Transverse colon (tissue), 4 donors: ENCODE results near the gene ENOX1. TPM values are rescaled to one million over a fixed set of nuclear protein-coding genes. Genes with fewer than 3 reads are reported as not detected.

Experiments
- DNase-seq: peaks from one replicate; pipeline ENCODE4 v3.0.0-alpha.2; 2019
- H3K27ac ChIP-seq, 4 donors: fragments of 200-600 bp; sonication (generic); 2 replicates each; pipeline ENCODE4 v1.5.1; 2016 to 2018; ENCODE audit warnings: inconsistent platforms in 4 of 4
- H3K27me3 ChIP-seq: fragments of 200-600 bp; sonication (generic); 2 replicates; pipeline ENCODE4 v1.5.1; 2017; ENCODE audit warnings: inconsistent platforms
- H3K36me3 ChIP-seq, 4 donors: fragments of 200-600 bp; sonication (generic); 2 replicates each; pipeline ENCODE4 v1.5.1; 2017 to 2019; ENCODE audit warnings: inconsistent platforms in 4 of 4
- H3K4me1 ChIP-seq, 4 donors: fragments of 200-600 bp; sonication (generic); 2 replicates each; pipeline ENCODE4 v1.5.1; 2017 to 2020; ENCODE audit warnings: inconsistent platforms in 4 of 4
- H3K4me3 ChIP-seq, 4 donors: fragments of 200-600 bp; sonication (generic); 1 replicate in 1 of 4; 2 replicates in 3 of 4; pipeline versions ENCODE4 v1.5.1 to v1.6.1; 2017 to 2019; ENCODE audit warnings: inconsistent platforms in 4 of 4
- H3K9me3 ChIP-seq, 2 donors: fragments of 200-600 bp; sonication (generic); 2 replicates each; pipeline ENCODE4 v1.5.1; 2017 to 2019; ENCODE audit warnings: inconsistent platforms in 2 of 2
- EP300 ChIP-seq: sonication (generic); formaldehyde crosslinking; IDR thresholded peaks from one replicate; pipeline ENCODE4 v1.6.1; 2017; ENCODE audit warnings: antibody characterized with exemption, low read depth
- POLR2A ChIP-seq: fragments of 450-650 bp; IDR thresholded peaks from one replicate; pipeline ENCODE4 v1.6.1; 2016; ENCODE audit warnings: antibody characterized with exemption, mild to moderate bottlenecking, moderate library complexity
- POLR2AphosphoS5 ChIP-seq, 3 donors: sonication (generic); formaldehyde crosslinking; IDR thresholded peaks; one replicate each; pipeline ENCODE4 v1.6.1; 2016; ENCODE audit warnings: antibody characterized with exemption in 3 of 3
- WGBS, 2 donors: methylation state at CpG; one replicate each; pipeline ENCODE4 v1.1.5; 2018; ENCODE audit warnings: low coverage in 1 of 2; 5-methylcytosine and 5-hydroxymethylcytosine counted together
- in situ Hi-C, 4 donors: fragments of 200-750 bp; cut with MboI; loops; one replicate each; pipeline versions ENCODE4 v1.15.0 to v1.15.1; 2017; ENCODE audit warnings: low sequenced_read_pairs in 3 of 4, low pct_ligation_motif_present in 1 of 4, low pct_unique_long_range_greater_than_20kb in 1 of 4
- intact Hi-C: fragments of 100-400 bp; cut with DNase I; formaldehyde crosslinking; loops from one replicate; pipeline ENCODE4 v1.15.1; 2023; ENCODE audit warnings: low total_unique reads
- total RNA-seq, 4 donors: library from RNA; depleted of rRNA; stranded (reverse); fragments of >200 nt; gene quantifications; one replicate each; pipeline ENCODE4 v1.1.0, GENCODE V29; 2016
- TF ChIP-seq, protein P1 (sequence below), 5 experiments: fragments of 200-600 bp in 3 of 5; fragments of 450-650 bp in 2 of 5; sonication (generic) in 3 of 5; IDR thresholded peaks; 1 replicate in 2 of 5; 2 replicates in 3 of 5; pipeline ENCODE4 v1.5.1; 2016 to 2017; ENCODE audit warnings: antibody characterized with exemption in 5 of 5, inconsistent platforms in 3 of 5, mild to moderate bottlenecking in 2 of 5, moderate library complexity in 1 of 5

Gene ENOX1
- total RNA-seq, 4 donors from 2014 or later = 1.5 to 6.4 (median 2.2) TPM

DNA sequence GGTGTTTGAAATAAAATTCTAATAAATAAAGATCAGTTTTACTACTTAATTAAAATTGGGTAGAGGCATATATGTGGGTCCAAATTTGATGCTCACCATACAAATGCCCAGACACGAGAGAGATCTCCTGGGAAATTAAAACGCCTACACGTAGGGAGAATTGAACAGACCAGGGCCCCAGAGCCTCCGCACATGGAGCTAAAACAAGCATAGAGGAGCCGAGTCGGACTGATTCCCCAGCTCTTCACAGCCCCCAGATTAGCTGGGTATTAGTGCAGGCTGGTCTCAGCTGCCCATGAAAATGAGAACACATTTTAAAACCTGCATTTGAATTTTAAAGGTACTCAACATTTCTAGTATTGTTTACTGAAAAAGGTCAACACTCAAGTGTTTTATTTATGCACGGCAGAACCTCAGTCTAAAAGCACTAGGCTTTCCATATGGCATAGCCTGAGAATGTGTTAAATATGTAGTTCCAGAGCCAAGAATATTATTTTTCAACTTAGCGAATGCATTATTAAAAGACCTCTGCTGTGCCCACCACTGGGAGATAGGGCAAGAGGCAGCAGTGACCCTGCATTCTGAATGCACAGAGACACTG is 344.8 kb downstream of the ENOX1 start:
- in situ Hi-C loops = no loop called here
- no peaks in the 10 kb centered on the region for H3K9me3 ChIP-seq
- H3K4me1 ChIP-seq = no peaks in the 10 kb centered on the region
- intact Hi-C loops = no loop called here
- 64 to 83% methylated on average over 2 to 8 of the region's 8 CpGs for WGBS, 2 donors
- H3K4me3 ChIP-seq = no peak overlapping the region
- TF ChIP-seq, protein P1, sequence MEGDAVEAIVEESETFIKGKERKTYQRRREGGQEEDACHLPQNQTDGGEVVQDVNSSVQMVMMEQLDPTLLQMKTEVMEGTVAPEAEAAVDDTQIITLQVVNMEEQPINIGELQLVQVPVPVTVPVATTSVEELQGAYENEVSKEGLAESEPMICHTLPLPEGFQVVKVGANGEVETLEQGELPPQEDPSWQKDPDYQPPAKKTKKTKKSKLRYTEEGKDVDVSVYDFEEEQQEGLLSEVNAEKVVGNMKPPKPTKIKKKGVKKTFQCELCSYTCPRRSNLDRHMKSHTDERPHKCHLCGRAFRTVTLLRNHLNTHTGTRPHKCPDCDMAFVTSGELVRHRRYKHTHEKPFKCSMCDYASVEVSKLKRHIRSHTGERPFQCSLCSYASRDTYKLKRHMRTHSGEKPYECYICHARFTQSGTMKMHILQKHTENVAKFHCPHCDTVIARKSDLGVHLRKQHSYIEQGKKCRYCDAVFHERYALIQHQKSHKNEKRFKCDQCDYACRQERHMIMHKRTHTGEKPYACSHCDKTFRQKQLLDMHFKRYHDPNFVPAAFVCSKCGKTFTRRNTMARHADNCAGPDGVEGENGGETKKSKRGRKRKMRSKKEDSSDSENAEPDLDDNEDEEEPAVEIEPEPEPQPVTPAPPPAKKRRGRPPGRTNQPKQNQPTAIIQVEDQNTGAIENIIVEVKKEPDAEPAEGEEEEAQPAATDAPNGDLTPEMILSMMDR (IDR thresholded peaks at IDR 0.05) = no peak
- TF ChIP-seq EP300 (no peak), POLR2AphosphoS5 (IDR thresholded peaks at IDR 0.05) (no peak), POLR2A (no peak)
- H3K27ac ChIP-seq = no peak overlapping the region
- H3K27me3 ChIP-seq = no peaks in the 10 kb centered on the region
- H3K36me3 ChIP-seq = no peaks in the 10 kb centered on the region
- no peak for DNase-seq

DNA sequence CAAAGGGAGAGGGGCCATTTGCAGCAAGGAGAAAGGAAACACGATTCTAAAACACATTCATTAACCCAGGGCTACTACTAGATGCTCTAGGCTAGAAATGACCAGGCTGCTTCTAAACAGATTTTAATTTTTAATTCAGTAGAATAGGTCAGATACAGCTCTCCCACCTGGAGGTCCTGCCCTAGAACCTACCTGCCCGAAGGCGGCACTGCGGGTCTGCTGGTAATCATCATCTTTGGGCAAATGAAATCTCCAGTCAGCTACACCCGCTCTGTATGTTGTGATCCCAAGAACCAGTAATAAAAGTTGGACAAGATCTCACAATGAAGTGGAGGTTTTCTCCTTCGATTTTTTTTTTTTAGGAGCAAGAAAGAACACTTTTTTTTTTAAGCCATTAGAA is 345.3 kb downstream of the ENOX1 start:
- DNase-seq = no peak
- no peaks in the 10 kb centered on the region for H3K36me3 ChIP-seq
- H3K4me3 ChIP-seq = no peak overlapping the region
- WGBS, 2 donors = 65 to 80% methylated on average over 4 to 6 of the region's 6 CpGs
- H3K4me1 ChIP-seq = no peaks in the 10 kb centered on the region
- in situ Hi-C loops (no loop called here), intact Hi-C loops (no loop called here)
- no peaks in the 10 kb centered on the region for H3K9me3 ChIP-seq
- no peak overlapping the region for H3K27ac ChIP-seq
- H3K27me3 ChIP-seq = no peaks in the 10 kb centered on the region
- TF ChIP-seq POLR2AphosphoS5 (IDR thresholded peaks at IDR 0.05) (no peak), POLR2A (no peak), EP300 (no peak)
- TF ChIP-seq, protein P1 (IDR thresholded peaks at IDR 0.05) = no peak

DNA sequence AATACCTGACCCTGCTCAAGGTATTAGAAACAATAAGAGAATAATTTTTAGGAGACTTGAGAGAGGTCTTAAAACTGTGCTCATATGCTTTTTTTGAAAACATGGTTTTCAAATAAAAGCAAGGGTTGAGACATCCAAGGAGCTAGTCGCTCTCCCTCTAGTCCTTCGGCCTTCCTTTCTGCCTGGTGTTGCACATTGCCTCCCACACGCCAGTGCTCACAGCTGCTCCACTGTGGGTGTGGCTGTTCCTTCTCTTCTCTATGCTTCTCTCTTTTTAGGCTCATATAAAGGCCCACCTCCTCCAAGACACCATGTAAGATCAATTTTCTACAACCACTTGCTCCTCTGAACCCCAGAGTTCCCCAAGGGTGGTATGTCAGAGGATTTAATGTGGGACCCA is 352.6 kb downstream of the ENOX1 start:
- Histone ChIP-seq H3K27me3 (no peaks in the 10 kb centered on the region), H3K27ac (no peak overlapping the region), H3K4me1 (no peaks in the 10 kb centered on the region), H3K4me3 (no peak overlapping the region), H3K9me3 (no peaks in the 10 kb centered on the region), H3K36me3 (no peaks in the 10 kb centered on the region)
- in situ Hi-C loops (no loop called here), intact Hi-C loops (no loop called here)
- TF ChIP-seq EP300 (no peak), POLR2AphosphoS5 (IDR thresholded peaks at IDR 0.05) (no peak), POLR2A (no peak)
- TF ChIP-seq, protein P1 (IDR thresholded peaks at IDR 0.05) = no peak
- WGBS, 2 donors = 67 to 82% methylated on average over 2 to 3 of the region's 3 CpGs
- DNase-seq = no peak

- in situ Hi-C loops (no loop called here), intact Hi-C loops (no loop called here)
- 91 to 96% methylated on average over 1 of the region's 1 CpG for WGBS, 2 donors
- no peak for TF ChIP-seq POLR2A
- Histone ChIP-seq H3K27me3 (no peaks in the 10 kb centered on the region), H3K36me3 (no peaks in the 10 kb centered on the region), H3K4me1 (no peaks in the 10 kb centered on the region), H3K4me3 (no peak overlapping the region), H3K27ac (no peak overlapping the region), H3K9me3 (no peaks in the 10 kb centered on the region)
- no peak for DNase-seq
Observed at GRCh38 chr13:43433691-43434141, 353.1 kb downstream of the ENOX1 start.

DNA sequence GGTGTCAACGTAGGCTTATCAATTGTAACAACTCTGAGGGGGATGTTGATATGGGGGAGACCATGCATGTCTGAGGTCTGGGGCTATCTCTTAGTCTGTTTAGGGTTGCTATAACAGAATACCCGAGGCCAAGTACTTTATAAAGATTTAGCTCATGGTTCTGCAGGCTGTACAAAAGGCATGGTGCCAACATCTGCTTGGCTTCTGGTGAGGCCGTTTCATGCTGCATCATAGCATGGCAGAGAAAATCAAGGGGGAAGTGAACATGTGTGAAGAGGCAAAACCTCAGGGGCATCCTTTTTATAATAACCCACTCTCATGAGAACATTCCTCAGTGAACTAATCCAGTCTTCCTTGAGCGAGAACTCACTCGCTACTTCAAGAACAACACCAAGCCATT is 353.8 kb downstream of the ENOX1 start:
- no peak overlapping the region for H3K27ac ChIP-seq
- DNase-seq = no peak
- H3K4me1 ChIP-seq = no peaks in the 10 kb centered on the region
- in situ Hi-C loops = no loop called here
- no peak overlapping the region for H3K4me3 ChIP-seq
- WGBS, 2 donors = 60 to 75% methylated on average over 2 to 5 of the region's 5 CpGs
- H3K27me3 ChIP-seq = no peaks in the 10 kb centered on the region
- intact Hi-C loops = no loop called here
- TF ChIP-seq EP300 = no peak
- TF ChIP-seq, protein P1 (IDR thresholded peaks at IDR 0.05) = no peak
- no peak for TF ChIP-seq POLR2AphosphoS5 (IDR thresholded peaks at IDR 0.05)
- H3K36me3 ChIP-seq = no peaks in the 10 kb centered on the region
- no peaks in the 10 kb centered on the region for H3K9me3 ChIP-seq
